GM23248 (cell line): ENCODE measurements around the gene HNMT. TPM values are rescaled to one million over a fixed set of nuclear protein-coding genes. Genes with fewer than 3 reads are reported as not detected.
"Not testable (repeated sequence)": the region's sequence is repeated elsewhere in the genome, so short reads cannot be mapped to it uniquely, and the experiment has no call there.

Source experiments
- DNase-seq: peaks from one replicate; pipeline ENCODE4 v3.0.0-alpha.2; 2015
- H2AFZ ChIP-seq: fragments of 200-600 bp; sonication (generic); 2 replicates; pipeline ENCODE4 v1.6.1; 2016; ENCODE audit warnings: antibody characterized with exemption
- H3F3A ChIP-seq: fragments of 200-600 bp; sonication (generic); 2 replicates; pipeline ENCODE4 v1.6.1; 2016; ENCODE audit warnings: mild to moderate bottlenecking, antibody characterized with exemption, mixed run types; ENCODE audit not compliant: insufficient read depth
- H3K27ac ChIP-seq: fragments of 200-600 bp; sonication (generic); 2 replicates; pipeline ENCODE4 v1.5.1; 2016; ENCODE audit warnings: mild to moderate bottlenecking
- H3K27me3 ChIP-seq: fragments of 200-600 bp; sonication (generic); replicated peaks from 2 replicates; pipeline ENCODE4 v1.6.1; 2016; ENCODE audit warnings: mild to moderate bottlenecking; ENCODE audit not compliant: insufficient read depth
- H3K36me3 ChIP-seq: fragments of 200-600 bp; sonication (generic); 2 replicates; pipeline ENCODE4 v1.6.1; 2016; ENCODE audit warnings: low read depth, mild to moderate bottlenecking
- H3K4me1 ChIP-seq: fragments of 200-600 bp; sonication (generic); 2 replicates; pipeline ENCODE4 v1.6.1; 2016; ENCODE audit warnings: mild to moderate bottlenecking; ENCODE audit not compliant: insufficient read depth
- H3K4me2 ChIP-seq: fragments of 200-600 bp; sonication (generic); one replicate; pipeline ENCODE4 v1.6.1; 2016; ENCODE audit warnings: mild to moderate bottlenecking; ENCODE audit not compliant: unreplicated experiment
- H3K4me3 ChIP-seq: fragments of 200-600 bp; sonication (generic); 2 replicates; pipeline ENCODE4 v1.5.1; 2016; ENCODE audit warnings: mild to moderate bottlenecking
- H3K79me2 ChIP-seq: fragments of 200-600 bp; sonication (generic); 2 replicates; pipeline ENCODE4 v1.6.1; 2016; ENCODE audit warnings: mild to moderate bottlenecking; ENCODE audit not compliant: insufficient read depth
- H3K9ac ChIP-seq: fragments of 200-600 bp; sonication (generic); 2 replicates; pipeline ENCODE4 v1.6.1; 2016; ENCODE audit warnings: mild to moderate bottlenecking
- H3K9me2 ChIP-seq: fragments of 200-600 bp; sonication (generic); 2 replicates; pipeline ENCODE4 v1.6.1; 2016; ENCODE audit warnings: mixed run types, mild to moderate bottlenecking, moderate library complexity; ENCODE audit not compliant: insufficient read depth
- H3K9me3 ChIP-seq: fragments of 200-600 bp; sonication (generic); one replicate; pipeline ENCODE4 v1.6.1; 2017; ENCODE audit warnings: low read depth
- H4K20me1 ChIP-seq: fragments of 200-600 bp; sonication (generic); 2 replicates; pipeline ENCODE4 v1.6.0; 2016; ENCODE audit not compliant: insufficient read depth
- EZH2 ChIP-seq: fragments of 200-600 bp; sonication (generic); IDR thresholded peaks from 2 replicates; pipeline ENCODE4 v1.6.1; 2018; ENCODE audit warnings: antibody characterized with exemption, mild to moderate bottlenecking; ENCODE audit not compliant: insufficient read depth, poor library complexity, severe bottlenecking
- EZH2phosphoT487 ChIP-seq: fragments of 200-600 bp; sonication (generic); IDR thresholded peaks from 2 replicates; pipeline ENCODE4 v1.6.1; 2018; ENCODE audit warnings: antibody characterized with exemption, moderate library complexity, mild to moderate bottlenecking, low read depth; ENCODE audit not compliant: insufficient read depth
- WGBS, 2 experiments: methylation state at CpG; one replicate each; pipeline ENCODE4 v1.1.6; 2015 to 2017; ENCODE audit warnings: low lambda C conversion rate in 2 of 2, low coverage in 1 of 2; ENCODE audit errors: missing lambda C conversion rate in 2 of 2; 5-methylcytosine and 5-hydroxymethylcytosine counted together
- in situ Hi-C: fragments of 300-500 bp; cut with MboI; formaldehyde crosslinking; loops from 2 replicates; pipeline ENCODE4 v1.15.0; 2020
- polyA plus RNA-seq: library from polyadenylated mRNA; unstranded; fragments of >200 nt; fragmentation: Nextera tagmentation; extraction: Ambion mirVana; gene quantifications from 2 replicates; pipeline ENCODE4 v1.2.1, GENCODE V29; 2016
- total RNA-seq: library from RNA; depleted of rRNA; stranded (reverse); fragments of >200 nt; shearing (Covaris generic); gene quantifications from 2 replicates; pipeline ENCODE4 v1.2.3, GENCODE V29; 2014

The HNMT gene
- total and polyA plus RNA-seq, 2 experiments from 2014 or later, result 6.8 to 7.3 TPM

DNA sequence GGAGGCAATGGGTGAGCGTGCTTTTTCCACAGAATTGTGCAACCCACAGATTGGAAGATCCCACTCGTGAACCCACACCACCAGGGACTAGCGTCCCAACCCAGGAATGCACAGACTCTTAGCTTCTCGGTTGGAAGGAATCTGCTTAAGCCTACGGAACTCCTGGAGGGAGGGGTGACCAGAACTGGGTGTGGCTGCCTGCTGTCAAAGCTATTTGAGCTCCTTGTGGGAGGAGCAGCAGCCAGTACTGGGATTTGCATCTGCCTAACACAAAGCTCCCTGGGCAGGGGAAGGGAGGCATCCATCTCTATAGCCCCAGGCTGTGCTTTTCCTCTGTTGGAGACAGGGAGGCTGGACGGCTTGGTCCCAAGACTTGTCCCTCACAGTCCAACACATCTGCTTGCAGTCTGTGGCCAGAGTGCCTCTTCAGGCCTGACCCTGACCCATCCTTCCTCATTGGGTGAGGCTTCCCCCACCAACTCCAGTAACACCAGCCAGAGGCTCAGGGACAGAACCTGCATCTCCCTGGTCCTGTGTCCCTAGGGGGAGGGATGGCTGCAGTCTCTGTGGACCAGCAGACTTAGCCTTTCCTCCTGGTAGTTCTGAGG is 27.9 kb downstream of the HNMT start:
- Histone ChIP-seq H3K9me3 (peaks cover 3% of the 10 kb centered on the region), H3K27me3 (no peaks in the 10 kb centered on the region), H2AFZ (no peak overlapping the region), H3K9ac (no peak overlapping the region), H3K36me3 (no peaks in the 10 kb centered on the region), H3K79me2 (no peaks in the 10 kb centered on the region), H3F3A (no peaks in the 10 kb centered on the region), H3K27ac (no peak overlapping the region), H4K20me1 (no peaks in the 10 kb centered on the region), H3K9me2 (no peaks in the 10 kb centered on the region), H3K4me3 (no peak overlapping the region), H3K4me1 (no peaks in the 10 kb centered on the region), H3K4me2 (no peak overlapping the region)
- in situ Hi-C loops, result no loop called here
- TF ChIP-seq EZH2phosphoT487, result no peak
- no peak for TF ChIP-seq EZH2
- no peak for DNase-seq
- WGBS, 2 experiments, result 84 to 98% methylated on average over 5 to 6 of the region's 6 CpGs

GRCh38 chr2:137993715-137994476 is 29.6 kb downstream of the HNMT start:
- DNase-seq, H3K36me3 ChIP-seq, H2AFZ ChIP-seq, H3K27ac ChIP-seq, in situ Hi-C loops, H3K4me1 ChIP-seq, H3K9ac ChIP-seq, H3K79me2 ChIP-seq, H3K4me3 ChIP-seq, H3F3A ChIP-seq, H3K27me3 ChIP-seq, H4K20me1 ChIP-seq, H3K9me3 ChIP-seq, H3K9me2 ChIP-seq, H3K4me2 ChIP-seq: not testable (repeated sequence)
- 58 to 76% methylated on average over 1 of the region's 1 CpG for WGBS, 2 experiments

GRCh38 chr2:137995368-137995767 is 31.1 kb downstream of the HNMT start:
- H3K9ac ChIP-seq, H2AFZ ChIP-seq, H3K9me3 ChIP-seq, H4K20me1 ChIP-seq, H3K27me3 ChIP-seq, H3K27ac ChIP-seq, H3K36me3 ChIP-seq, H3F3A ChIP-seq, H3K4me3 ChIP-seq, H3K4me2 ChIP-seq, H3K4me1 ChIP-seq, DNase-seq, H3K79me2 ChIP-seq, in situ Hi-C loops, H3K9me2 ChIP-seq: not testable (repeated sequence)
- 35 to 42% methylated on average over 2 of the region's 2 CpGs for WGBS, 2 experiments

- in situ Hi-C loops, H3F3A ChIP-seq, H3K27me3 ChIP-seq, H3K4me1 ChIP-seq, H3K9me3 ChIP-seq, DNase-seq, H3K79me2 ChIP-seq, H3K27ac ChIP-seq, H3K9ac ChIP-seq, H2AFZ ChIP-seq, H4K20me1 ChIP-seq, H3K4me2 ChIP-seq, H3K36me3 ChIP-seq, H3K4me3 ChIP-seq, H3K9me2 ChIP-seq: not testable (repeated sequence)
Measured at GRCh38 chr2:137996158-137996557, 31.9 kb downstream of the HNMT start.

- Histone ChIP-seq H3K9me3 (peaks cover 3% of the 10 kb centered on the region), H4K20me1 (no peaks in the 10 kb centered on the region), H3K9me2 (no peaks in the 10 kb centered on the region), H3K4me2 (no peak overlapping the region), H3F3A (no peaks in the 10 kb centered on the region), H3K4me3 (no peak overlapping the region), H3K27ac (no peak overlapping the region), H2AFZ (no peak overlapping the region), H3K27me3 (no peaks in the 10 kb centered on the region), H3K79me2 (no peaks in the 10 kb centered on the region), H3K36me3 (no peaks in the 10 kb centered on the region), H3K4me1 (no peaks in the 10 kb centered on the region), H3K9ac (no peak overlapping the region)
- DNase-seq, result no peak
- in situ Hi-C loops, result no loop called here
- TF ChIP-seq EZH2 (no peak), EZH2phosphoT487 (no peak)
- WGBS, 2 experiments, result 89 to 93% methylated on average over 4 of the region's 4 CpGs
Measured at GRCh38 chr2:137997733-137998132, 33.5 kb downstream of the HNMT start.
